Measurements from ENCODE around the gene ANKRD29.

Gene ANKRD29

GRCh38 chr18:23551978-23552377, 110.7 kb downstream of the ANKRD29 start (continued):
- TF ChIP-seq ZNF155 (tag by site-specific recombination; IDR thresholded peaks at IDR 0.05) = no peak
- TF ChIP-seq ZNF629 (tag by site-specific recombination; IDR thresholded peaks at IDR 0.05) = no peak
- TF ChIP-seq ZNF146 (tag by site-specific recombination; IDR thresholded peaks at IDR 0.05) = no peak
- TF ChIP-seq ZFHX2 (tag by site-specific recombination; conservative IDR thresholded peaks at IDR 0.05) = no peak
- TF ChIP-seq ZNF645 (tag by site-specific recombination; IDR thresholded peaks at IDR 0.05) = no peak
- TF ChIP-seq REPIN1 (tag by site-specific recombination; IDR thresholded peaks at IDR 0.05; ENCODE audit: low read depth) = no peak
- TF ChIP-seq ZBTB1 (tag by site-specific recombination; IDR thresholded peaks at IDR 0.05) = no peak

GRCh38 chr18:23550898-23551297, 111.8 kb downstream of the ANKRD29 start:
- ChIA-PET CTCF (interaction anchor here (0.6 kb wide), 1 partner anchor 89 kb away, joined by 4 read pairs; no protein-coding TSS in a partner anchor), POLR2A (interaction anchor here (0.7 kb wide), 1 partner anchor 129 kb away, joined by 5 read pairs; no protein-coding TSS in a partner anchor)
- Histone ChIP-seq H3K9me3 (ENCODE audit: control insufficient read depth, insufficient read depth, low read depth, low read length) (no peaks in the 10 kb centered on the region), H3K4me1 (ENCODE audit: control insufficient read depth, insufficient read depth, low read length) (no peaks in the 10 kb centered on the region), H3K4me3 (ENCODE audit: low read depth, low read length) (no peak overlapping the region), H3K27ac (ENCODE audit: extremely low read depth, low read depth, low read length) (no peak overlapping the region), H3K36me3 (ENCODE audit: control insufficient read depth in 2 of 2, insufficient read depth in 1 of 2, low read length in 2 of 2) (peaks cover 29 to 83% of the 10 kb centered on the region in 2 experiments)
- TF ChIP-seq SCRT2 (tag by site-specific recombination; IDR thresholded peaks at IDR 0.05) (peak; percentile 37; the same call in 1 of the 2 replicates), ZNF600 (tag by site-specific recombination; IDR thresholded peaks at IDR 0.05) (no peak)

Data from HEK293 (cell line).